Measurements from ENCODE around the gene GAS7. TPM values are rescaled to one million over a fixed set of nuclear protein-coding genes. Genes with fewer than 3 reads are reported as not detected.
A peak's percentile ranks its signal among the peaks of the same experiment; 100 is the strongest.

The GAS7 gene
- total RNA-seq, 1 donor: 8.6 TPM

- H3K4me3 ChIP-seq (ENCODE audit: low read depth, low read length): no peak overlapping the region
- TF ChIP-seq, protein P1, sequence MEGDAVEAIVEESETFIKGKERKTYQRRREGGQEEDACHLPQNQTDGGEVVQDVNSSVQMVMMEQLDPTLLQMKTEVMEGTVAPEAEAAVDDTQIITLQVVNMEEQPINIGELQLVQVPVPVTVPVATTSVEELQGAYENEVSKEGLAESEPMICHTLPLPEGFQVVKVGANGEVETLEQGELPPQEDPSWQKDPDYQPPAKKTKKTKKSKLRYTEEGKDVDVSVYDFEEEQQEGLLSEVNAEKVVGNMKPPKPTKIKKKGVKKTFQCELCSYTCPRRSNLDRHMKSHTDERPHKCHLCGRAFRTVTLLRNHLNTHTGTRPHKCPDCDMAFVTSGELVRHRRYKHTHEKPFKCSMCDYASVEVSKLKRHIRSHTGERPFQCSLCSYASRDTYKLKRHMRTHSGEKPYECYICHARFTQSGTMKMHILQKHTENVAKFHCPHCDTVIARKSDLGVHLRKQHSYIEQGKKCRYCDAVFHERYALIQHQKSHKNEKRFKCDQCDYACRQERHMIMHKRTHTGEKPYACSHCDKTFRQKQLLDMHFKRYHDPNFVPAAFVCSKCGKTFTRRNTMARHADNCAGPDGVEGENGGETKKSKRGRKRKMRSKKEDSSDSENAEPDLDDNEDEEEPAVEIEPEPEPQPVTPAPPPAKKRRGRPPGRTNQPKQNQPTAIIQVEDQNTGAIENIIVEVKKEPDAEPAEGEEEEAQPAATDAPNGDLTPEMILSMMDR (IDR thresholded peaks at IDR 0.05; ENCODE audit: insufficient read depth, low read depth, low read length): no peak
- peak; percentile 72 for DNase-seq (ENCODE audit: low read depth)
Observed at GRCh38 chr17:9878786-9879525, 319.4 kb downstream of the GAS7 start.

DNA sequence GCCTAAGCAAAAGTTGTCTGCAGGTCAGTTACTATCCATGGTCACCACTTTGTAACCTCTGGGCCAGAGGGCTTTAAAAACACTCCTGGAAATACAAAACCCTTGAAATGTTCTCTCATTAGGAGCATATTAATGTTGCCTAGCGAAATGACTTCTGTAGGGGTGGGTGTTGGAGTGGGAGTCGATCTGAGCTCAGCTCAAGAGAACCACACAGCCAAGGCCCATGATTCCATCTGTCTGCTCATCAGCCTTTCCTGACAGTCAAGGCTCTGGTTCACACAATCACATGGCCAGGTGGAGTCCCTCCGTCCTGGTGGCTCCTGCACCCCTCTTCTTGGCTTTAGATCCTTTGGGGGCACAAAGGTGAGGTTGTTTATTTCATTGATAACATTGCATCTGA is 320.1 kb downstream of the GAS7 start:
- TF ChIP-seq, protein P1 (IDR thresholded peaks at IDR 0.05; ENCODE audit: insufficient read depth, low read depth, low read length): no peak
- H3K4me3 ChIP-seq (ENCODE audit: low read depth, low read length): no peak overlapping the region
- DNase-seq (ENCODE audit: low read depth): no peak

- TF ChIP-seq, protein P1 (IDR thresholded peaks at IDR 0.05; ENCODE audit: insufficient read depth, low read depth, low read length): no peak
- H3K4me3 ChIP-seq (ENCODE audit: low read depth, low read length): no peak overlapping the region
- peak; percentile 86 for DNase-seq (ENCODE audit: low read depth)
Observed at GRCh38 chr17:9875441-9875840, 323.0 kb downstream of the GAS7 start.

- no peak overlapping the region for H3K4me3 ChIP-seq (ENCODE audit: low read depth, low read length)
- TF ChIP-seq, protein P1 (IDR thresholded peaks at IDR 0.05; ENCODE audit: insufficient read depth, low read depth, low read length): no peak
- DNase-seq (ENCODE audit: low read depth): no peak
Observed at GRCh38 chr17:9874722-9875121, 323.7 kb downstream of the GAS7 start.

DNA sequence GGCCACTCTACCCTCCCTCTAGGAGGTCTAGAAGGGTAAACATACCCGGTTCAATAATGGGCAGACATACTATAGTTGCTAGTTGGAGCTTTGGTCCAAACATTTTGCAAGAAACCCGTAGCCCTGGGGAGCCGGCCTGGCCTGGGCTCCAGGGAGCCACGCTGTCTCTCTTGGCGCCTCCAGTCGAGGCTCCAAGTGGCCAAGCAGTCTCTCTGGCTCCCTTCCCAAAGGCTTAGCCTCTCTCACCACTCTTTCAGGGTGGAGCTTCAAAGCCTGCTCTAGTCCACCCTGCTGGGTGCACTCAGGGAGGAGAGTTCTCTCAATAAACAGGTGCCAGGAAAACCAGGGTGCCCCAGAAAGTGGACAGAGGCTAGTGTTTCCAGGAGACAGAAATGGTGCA is 325.6 kb downstream of the GAS7 start:
- no peak overlapping the region for H3K4me3 ChIP-seq (ENCODE audit: low read depth, low read length)
- TF ChIP-seq, protein P1 (IDR thresholded peaks at IDR 0.05; ENCODE audit: insufficient read depth, low read depth, low read length): no peak
- no peak for DNase-seq (ENCODE audit: low read depth)

DNA sequence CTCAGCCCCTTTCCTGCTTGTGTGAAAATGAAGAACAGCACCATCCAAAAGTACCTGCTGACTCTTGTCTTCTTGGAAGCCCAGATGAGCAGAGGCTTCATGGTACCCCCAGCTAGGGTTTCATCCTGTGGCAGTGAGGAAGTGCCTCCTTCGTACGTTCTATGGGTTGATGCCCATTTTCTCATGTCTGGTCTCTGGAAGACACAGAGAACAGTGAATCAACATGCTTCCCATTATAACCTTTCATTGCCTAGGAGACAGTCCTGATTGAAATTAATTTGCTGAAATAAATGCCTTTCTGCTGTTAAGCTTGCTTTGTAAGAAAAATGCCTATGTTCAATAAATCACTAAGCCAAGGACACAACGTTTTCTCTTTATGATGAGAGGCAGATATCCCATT is 329.9 kb downstream of the GAS7 start:
- DNase-seq (ENCODE audit: low read depth): no peak
- TF ChIP-seq, protein P1 (IDR thresholded peaks at IDR 0.05; ENCODE audit: insufficient read depth, low read depth, low read length): no peak
- no peak overlapping the region for H3K4me3 ChIP-seq (ENCODE audit: low read depth, low read length)

GRCh38 chr17:9865586-9865985 is 332.8 kb downstream of the GAS7 start:
- peak; percentile 45 for DNase-seq (ENCODE audit: low read depth)
- TF ChIP-seq, protein P1 (IDR thresholded peaks at IDR 0.05; ENCODE audit: insufficient read depth, low read depth, low read length): no peak
- no peak overlapping the region for H3K4me3 ChIP-seq (ENCODE audit: low read depth, low read length)
